Transverse colon (tissue), 4 donors: ENCODE data around the gene LRRC49. TPM values are rescaled to one million over a fixed set of nuclear protein-coding genes. Genes with fewer than 3 reads are reported as not detected.

Source experiments
- DNase-seq: peaks from one replicate; pipeline ENCODE4 v3.0.0-alpha.2; 2019
- H3K27ac ChIP-seq, 4 donors: fragments of 200-600 bp; sonication (generic); 2 replicates each; pipeline ENCODE4 v1.5.1; 2016 to 2018; ENCODE audit warnings: inconsistent platforms in 4 of 4
- H3K27me3 ChIP-seq: fragments of 200-600 bp; sonication (generic); 2 replicates; pipeline ENCODE4 v1.5.1; 2017; ENCODE audit warnings: inconsistent platforms
- H3K36me3 ChIP-seq, 4 donors: fragments of 200-600 bp; sonication (generic); 2 replicates each; pipeline ENCODE4 v1.5.1; 2017 to 2019; ENCODE audit warnings: inconsistent platforms in 4 of 4
- H3K4me1 ChIP-seq, 4 donors: fragments of 200-600 bp; sonication (generic); 2 replicates each; pipeline ENCODE4 v1.5.1; 2017 to 2020; ENCODE audit warnings: inconsistent platforms in 4 of 4
- H3K4me3 ChIP-seq, 4 donors: fragments of 200-600 bp; sonication (generic); 1 replicate in 1 of 4; 2 replicates in 3 of 4; pipeline versions ENCODE4 v1.5.1 to v1.6.1; 2017 to 2019; ENCODE audit warnings: inconsistent platforms in 4 of 4
- H3K9me3 ChIP-seq, 2 donors: fragments of 200-600 bp; sonication (generic); 2 replicates each; pipeline ENCODE4 v1.5.1; 2017 to 2019; ENCODE audit warnings: inconsistent platforms in 2 of 2
- CTCF ChIP-seq, 5 experiments: fragments of 200-600 bp in 3 of 5; fragments of 450-650 bp in 2 of 5; sonication (generic) in 3 of 5; IDR thresholded peaks; 1 replicate in 2 of 5; 2 replicates in 3 of 5; pipeline ENCODE4 v1.5.1; 2016 to 2017; ENCODE audit warnings: antibody characterized with exemption in 5 of 5, inconsistent platforms in 3 of 5, mild to moderate bottlenecking in 2 of 5, moderate library complexity in 1 of 5
- EP300 ChIP-seq: sonication (generic); formaldehyde crosslinking; IDR thresholded peaks from one replicate; pipeline ENCODE4 v1.6.1; 2017; ENCODE audit warnings: antibody characterized with exemption, low read depth
- POLR2A ChIP-seq: fragments of 450-650 bp; IDR thresholded peaks from one replicate; pipeline ENCODE4 v1.6.1; 2016; ENCODE audit warnings: antibody characterized with exemption, mild to moderate bottlenecking, moderate library complexity
- POLR2AphosphoS5 ChIP-seq, 3 donors: sonication (generic); formaldehyde crosslinking; IDR thresholded peaks; one replicate each; pipeline ENCODE4 v1.6.1; 2016; ENCODE audit warnings: antibody characterized with exemption in 3 of 3
- WGBS, 2 donors: methylation state at CpG; one replicate each; pipeline ENCODE4 v1.1.5; 2018; ENCODE audit warnings: low coverage in 1 of 2; 5-methylcytosine and 5-hydroxymethylcytosine counted together
- in situ Hi-C, 4 donors: fragments of 200-750 bp; cut with MboI; loops; one replicate each; pipeline versions ENCODE4 v1.15.0 to v1.15.1; 2017; ENCODE audit warnings: low sequenced_read_pairs in 3 of 4, low pct_ligation_motif_present in 1 of 4, low pct_unique_long_range_greater_than_20kb in 1 of 4
- intact Hi-C: fragments of 100-400 bp; cut with DNase I; formaldehyde crosslinking; loops from one replicate; pipeline ENCODE4 v1.15.1; 2023; ENCODE audit warnings: low total_unique reads
- total RNA-seq, 4 donors: library from RNA; depleted of rRNA; stranded (reverse); fragments of >200 nt; gene quantifications; one replicate each; pipeline ENCODE4 v1.1.0, GENCODE V29; 2016

Gene LRRC49
- total RNA-seq, 4 donors from 2014 or later: 2.2 to 5.2 (median 4.8) TPM; not detected in 1

- intact Hi-C loops: no loop called here
- 57 to 68% methylated on average over 3 of the region's 3 CpGs for WGBS, 2 donors
- no peak for DNase-seq
- in situ Hi-C loops: no loop called here
- H3K36me3 ChIP-seq: no peaks in the 10 kb centered on the region
- H3K9me3 ChIP-seq: no peaks in the 10 kb centered on the region
- no peak for TF ChIP-seq POLR2A
- TF ChIP-seq EP300: no peak
- TF ChIP-seq CTCF (IDR thresholded peaks at IDR 0.05): no peak
- TF ChIP-seq POLR2AphosphoS5 (IDR thresholded peaks at IDR 0.05): no peak
- peaks cover 12% of the 10 kb centered on the region for H3K27me3 ChIP-seq
- no peak overlapping the region for H3K27ac ChIP-seq
- H3K4me3 ChIP-seq: no peak overlapping the region
- no peaks in the 10 kb centered on the region for H3K4me1 ChIP-seq
Observed at GRCh38 chr15:70876011-70876410, 16.6 kb upstream of the LRRC49 start.

- in situ Hi-C loops (no loop called here), intact Hi-C loops (no loop called here)
- no peak for DNase-seq
- H3K9me3 ChIP-seq: no peaks in the 10 kb centered on the region
- WGBS, 2 donors: 58 to 66% methylated on average over 2 of the region's 2 CpGs
- H3K4me1 ChIP-seq: no peaks in the 10 kb centered on the region
- no peaks in the 10 kb centered on the region for H3K36me3 ChIP-seq
- no peak for TF ChIP-seq EP300
- no peak for TF ChIP-seq POLR2A
- no peak for TF ChIP-seq POLR2AphosphoS5 (IDR thresholded peaks at IDR 0.05)
- TF ChIP-seq CTCF (IDR thresholded peaks at IDR 0.05): no peak
- no peak overlapping the region for H3K27ac ChIP-seq
- H3K27me3 ChIP-seq: peaks cover 12% of the 10 kb centered on the region
- H3K4me3 ChIP-seq: no peak overlapping the region
Observed at GRCh38 chr15:70876683-70877082, 15.9 kb upstream of the LRRC49 start.

GRCh38 chr15:70879401-70879800 lies 13.2 kb upstream of the LRRC49 start:
- Histone ChIP-seq H3K4me3 (no peak overlapping the region), H3K9me3 (no peaks in the 10 kb centered on the region), H3K36me3 (no peaks in the 10 kb centered on the region), H3K27me3 (peaks cover 5% of the 10 kb centered on the region), H3K4me1 (no peaks in the 10 kb centered on the region), H3K27ac (no peak overlapping the region)
- WGBS, 2 donors: 48 to 50% methylated on average over 2 of the region's 2 CpGs
- TF ChIP-seq CTCF (IDR thresholded peaks at IDR 0.05): no peak
- no peak for DNase-seq
- in situ Hi-C loops: no loop called here
- intact Hi-C loops: no loop called here

- TF ChIP-seq CTCF (IDR thresholded peaks at IDR 0.05) (no peak), POLR2A (no peak), POLR2AphosphoS5 (IDR thresholded peaks at IDR 0.05) (no peak), EP300 (no peak)
- in situ Hi-C loops (no loop called here), intact Hi-C loops (no loop called here)
- Histone ChIP-seq H3K36me3 (no peaks in the 10 kb centered on the region), H3K4me3 (no peak overlapping the region), H3K27ac (no peak overlapping the region), H3K4me1 (no peaks in the 10 kb centered on the region), H3K27me3 (no peaks in the 10 kb centered on the region), H3K9me3 (no peaks in the 10 kb centered on the region)
- no peak for DNase-seq
- 81 to 90% methylated on average over 2 of the region's 2 CpGs for WGBS, 2 donors
Observed at GRCh38 chr15:70880781-70881180, 11.8 kb upstream of the LRRC49 start.
